MM.1S (cell line): ENCODE data around the gene NEXN.

ENCODE experiments used
- DNase-seq: peaks from one replicate; pipeline ENCODE4 v3.0.0-alpha.2; 2015
- H2AFZ ChIP-seq: fragments of 300-600 bp; sonication (generic); 2 replicates; pipeline ENCODE4 v1.6.0; 2016; ENCODE audit warnings: antibody characterized with exemption, low read length
- H3F3A ChIP-seq: fragments of 300-600 bp; sonication (generic); 2 replicates; pipeline ENCODE4 v1.6.1; 2016; ENCODE audit warnings: mild to moderate bottlenecking, antibody characterized with exemption, low read length, moderate library complexity, mixed read lengths; ENCODE audit not compliant: insufficient read depth
- H3K27ac ChIP-seq: fragments of 300-600 bp; sonication (generic); 2 replicates; pipeline ENCODE4 v1.5.1; 2016; ENCODE audit warnings: mild to moderate bottlenecking, low read length
- H3K27me3 ChIP-seq: fragments of 300-600 bp; sonication (generic); replicated peaks from 2 replicates; pipeline ENCODE4 v1.6.0; 2016; ENCODE audit warnings: low read length; ENCODE audit not compliant: insufficient read depth
- H3K36me3 ChIP-seq: fragments of 300-600 bp; sonication (generic); replicated peaks from 2 replicates; pipeline ENCODE4 v1.6.1; 2016; ENCODE audit warnings: mild to moderate bottlenecking, low read length, mixed read lengths; ENCODE audit not compliant: insufficient read depth
- H3K4me1 ChIP-seq: fragments of 300-600 bp; sonication (generic); 2 replicates; pipeline ENCODE4 v1.6.1; 2016; ENCODE audit warnings: low read length, mixed read lengths
- H3K4me2 ChIP-seq: fragments of 300-600 bp; sonication (generic); 2 replicates; pipeline ENCODE4 v1.6.0; 2016; ENCODE audit warnings: low read depth, low read length
- H3K4me3 ChIP-seq: fragments of 300-600 bp; sonication (generic); 2 replicates; pipeline ENCODE4 v1.5.1; 2016; ENCODE audit warnings: low read length, mixed read lengths
- H3K79me2 ChIP-seq: fragments of 300-600 bp; sonication (generic); 2 replicates; pipeline ENCODE4 v1.6.1; 2016; ENCODE audit warnings: mixed run types, low read length, mixed read lengths
- H3K9ac ChIP-seq: fragments of 300-600 bp; sonication (generic); 2 replicates; pipeline ENCODE4 v1.6.1; 2016; ENCODE audit warnings: low read length, mixed read lengths
- H3K9me2 ChIP-seq: fragments of 300-600 bp; sonication (generic); replicated peaks from 2 replicates; pipeline ENCODE4 v1.6.1; 2016; ENCODE audit warnings: mild to moderate bottlenecking, low read length, mixed read lengths; ENCODE audit not compliant: insufficient read depth
- H3K9me3 ChIP-seq: fragments of 300-600 bp; sonication (generic); replicated peaks from 2 replicates; pipeline ENCODE4 v1.6.1; 2016; ENCODE audit warnings: mild to moderate bottlenecking, low read length, mixed read lengths; ENCODE audit not compliant: insufficient read depth
- H4K20me1 ChIP-seq: fragments of 300-600 bp; sonication (generic); 2 replicates; pipeline ENCODE4 v1.6.1; 2016; ENCODE audit warnings: mild to moderate bottlenecking, low read length, moderate library complexity, mixed read lengths; ENCODE audit not compliant: insufficient read depth
- CTCF ChIP-seq: fragments of 300-600 bp; sonication (generic); IDR thresholded peaks from 2 replicates; pipeline ENCODE4 v1.5.1; 2016; ENCODE audit warnings: antibody characterized with exemption, low read length, mixed read lengths
- EZH2 ChIP-seq: fragments of 300-600 bp; sonication (generic); optimal IDR thresholded peaks from 2 replicates; pipeline ENCODE3; 2017; ENCODE audit warnings: low read depth, mild to moderate bottlenecking, antibody characterized with exemption, low read length, mixed read lengths
- EZH2phosphoT487 ChIP-seq: fragments of 300-600 bp; sonication (generic); IDR thresholded peaks from 2 replicates; pipeline ENCODE4 v1.6.1; 2018; ENCODE audit warnings: antibody characterized with exemption, low read length

Gene NEXN

GRCh38 chr1:77925518-77925917 lies 37.1 kb downstream of the NEXN start:
- TF ChIP-seq EZH2 (no peak), EZH2phosphoT487 (no peak), CTCF (no peak)
- no peak overlapping the region for H3K4me3 ChIP-seq
- no peaks in the 10 kb centered on the region for H3K9me3 ChIP-seq
- no peak overlapping the region for H2AFZ ChIP-seq
- no peak for DNase-seq
- no peak overlapping the region for H3K27ac ChIP-seq
- H3K79me2 ChIP-seq: no peaks in the 10 kb centered on the region
- no peaks in the 10 kb centered on the region for H3K36me3 ChIP-seq
- H3K4me2 ChIP-seq: no peak overlapping the region
- H4K20me1 ChIP-seq: no peaks in the 10 kb centered on the region
- H3K4me1 ChIP-seq: no peaks in the 10 kb centered on the region
- peaks cover 5% of the 10 kb centered on the region; the same call in 1 of the 2 replicates for H3K27me3 ChIP-seq
- no peak overlapping the region for H3K9ac ChIP-seq
- no peaks in the 10 kb centered on the region for H3K9me2 ChIP-seq
- H3F3A ChIP-seq: 0 out of 2 replicates have a peak, but pooled peaks cover 3% of the 10 kb centered on the region

GRCh38 chr1:77925956-77926355 lies 37.5 kb downstream of the NEXN start:
- H3F3A ChIP-seq: 0 out of 2 replicates have a peak, but pooled peaks cover 3% of the 10 kb centered on the region
- H3K27ac ChIP-seq: no peak overlapping the region
- no peaks in the 10 kb centered on the region for H3K36me3 ChIP-seq
- peaks cover 5% of the 10 kb centered on the region; the same call in 1 of the 2 replicates for H3K27me3 ChIP-seq
- no peak overlapping the region for H3K9ac ChIP-seq
- no peaks in the 10 kb centered on the region for H3K4me1 ChIP-seq
- H3K9me2 ChIP-seq: no peaks in the 10 kb centered on the region
- no peak for DNase-seq
- H2AFZ ChIP-seq: no peak overlapping the region
- H3K4me2 ChIP-seq: no peak overlapping the region
- no peak overlapping the region for H3K4me3 ChIP-seq
- TF ChIP-seq EZH2phosphoT487 (no peak), CTCF (no peak), EZH2 (no peak)
- H3K79me2 ChIP-seq: no peaks in the 10 kb centered on the region
- H3K9me3 ChIP-seq: no peaks in the 10 kb centered on the region
- H4K20me1 ChIP-seq: no peaks in the 10 kb centered on the region

- H3K4me2 ChIP-seq: no peak overlapping the region
- H4K20me1 ChIP-seq: no peaks in the 10 kb centered on the region
- no peak overlapping the region for H3K9ac ChIP-seq
- peaks cover 5% of the 10 kb centered on the region; the same call in 1 of the 2 replicates for H3K27me3 ChIP-seq
- H3K9me2 ChIP-seq: no peaks in the 10 kb centered on the region
- no peak overlapping the region for H3K27ac ChIP-seq
- H3K36me3 ChIP-seq: no peaks in the 10 kb centered on the region
- no peaks in the 10 kb centered on the region for H3K79me2 ChIP-seq
- no peak overlapping the region for H2AFZ ChIP-seq
- TF ChIP-seq EZH2 (no peak), EZH2phosphoT487 (no peak)
- H3F3A ChIP-seq: 0 out of 2 replicates have a peak, but pooled peaks cover 3% of the 10 kb centered on the region
- no peaks in the 10 kb centered on the region for H3K9me3 ChIP-seq
- DNase-seq: peak; percentile 33
- H3K4me3 ChIP-seq: no peak overlapping the region
- H3K4me1 ChIP-seq: no peaks in the 10 kb centered on the region
Measured at GRCh38 chr1:77926561-77927357, 38.3 kb downstream of the NEXN start.

- no peak for TF ChIP-seq CTCF
- no peak for TF ChIP-seq EZH2phosphoT487
- TF ChIP-seq EZH2: no peak
- H2AFZ ChIP-seq: no peak overlapping the region
- H3K9ac ChIP-seq: no peak overlapping the region
- 0 out of 2 replicates have a peak, but pooled peaks cover 3% of the 10 kb centered on the region for H3F3A ChIP-seq
- H3K4me3 ChIP-seq: no peak overlapping the region
- no peaks in the 10 kb centered on the region for H3K4me1 ChIP-seq
- H3K36me3 ChIP-seq: no peaks in the 10 kb centered on the region
- H3K27ac ChIP-seq: no peak overlapping the region
- no peaks in the 10 kb centered on the region for H3K79me2 ChIP-seq
- H4K20me1 ChIP-seq: no peaks in the 10 kb centered on the region
- no peak for DNase-seq
- H3K9me2 ChIP-seq: no peaks in the 10 kb centered on the region
- no peak overlapping the region for H3K4me2 ChIP-seq
- H3K27me3 ChIP-seq: peaks cover 5% of the 10 kb centered on the region; the same call in 1 of the 2 replicates
- no peaks in the 10 kb centered on the region for H3K9me3 ChIP-seq
Measured at GRCh38 chr1:77927414-77927813, 39.0 kb downstream of the NEXN start.
